IMR-90 (cell line): ENCODE results near the gene TDRD3. TPM values are rescaled to one million over a fixed set of nuclear protein-coding genes. Genes with fewer than 3 reads are reported as not detected.

Source experiments
- ATAC-seq: fragments of 200-7000 bp; cut with Tn5 transposase; 2 replicates; pipeline ENCODE4 v1.9.1; 2020; ENCODE audit warnings: low read depth, mild to moderate bottlenecking, moderate library complexity
- BruUV-seq: library from RNA; stranded (reverse); fragments of 400-500 nt; replicated peaks from 2 replicates; lab custom pipeline; 2021; lab: Mats Ljungman, UMichigan
- CTCF ChIA-PET: fragments of 300-600 bp; formaldehyde crosslinking; extraction: SDS; loops from one replicate; lab custom pipeline; 2021; ENCODE audit warnings: antibody characterized with exemption; lab: Yijun Ruan, JAX
- POLR2A ChIA-PET: fragments of 300-600 bp; sonication (Branson Sonifier 250); formaldehyde crosslinking; loops from one replicate; lab custom pipeline; 2022; ENCODE audit warnings: antibody characterized with exemption; ENCODE audit not compliant: unreplicated experiment; lab: Charles Lee
- DNase-seq: peaks from one replicate; pipeline ENCODE4 v3.0.0; 2013
- H2AFZ ChIP-seq: replicated peaks from 2 replicates; pipeline ENCODE3; 2013; ENCODE audit warnings: low read length, mild to moderate bottlenecking; ENCODE audit not compliant: poor library complexity
- H2AK5ac ChIP-seq: 2 replicates; pipeline ENCODE4 v1.6.1; 2013; ENCODE audit warnings: low read depth, low read length, inconsistent platforms
- H2AK9ac ChIP-seq: replicated peaks from 2 replicates; pipeline ENCODE3; 2013; ENCODE audit warnings: mild to moderate bottlenecking, low read depth, low read length, moderate library complexity; ENCODE audit not compliant: poor library complexity
- H2BK120ac ChIP-seq: 2 replicates; pipeline ENCODE4 v1.6.1; 2013; ENCODE audit warnings: low read depth, low read length, inconsistent platforms
- H2BK15ac ChIP-seq: 3 replicates; pipeline ENCODE4 v1.6.1; 2013; ENCODE audit warnings: low read depth, low read length, inconsistent platforms
- H2BK20ac ChIP-seq: 2 replicates; pipeline ENCODE4 v1.6.1; 2013; ENCODE audit warnings: low read depth, mild to moderate bottlenecking, inconsistent platforms, low read length, moderate library complexity
- H2BK5ac ChIP-seq: 2 replicates; pipeline ENCODE4 v1.6.1; 2013; ENCODE audit warnings: mild to moderate bottlenecking, low read depth, low read length, inconsistent platforms; ENCODE audit not compliant: poor library complexity, severe bottlenecking
- H3K14ac ChIP-seq: replicated peaks from 2 replicates; pipeline ENCODE4 v1.6.1; 2013; ENCODE audit warnings: low read depth, low read length, inconsistent platforms
- H3K18ac ChIP-seq: 2 replicates; pipeline ENCODE4 v1.6.1; 2013; ENCODE audit warnings: low read depth, low read length, control low read depth
- H3K23ac ChIP-seq: 2 replicates; pipeline ENCODE4 v1.6.1; 2013; ENCODE audit warnings: low read depth, low read length, inconsistent platforms
- H3K27ac ChIP-seq: 2 replicates; pipeline ENCODE4 v1.5.1; 2013; ENCODE audit warnings: mild to moderate bottlenecking, control low read depth, low read length; ENCODE audit not compliant: insufficient read depth
- H3K27me3 ChIP-seq: 2 replicates; pipeline ENCODE4 v1.6.1; 2013; ENCODE audit warnings: low read length; ENCODE audit not compliant: control insufficient read depth, insufficient read depth
- H3K36me3 ChIP-seq: 2 replicates; pipeline ENCODE4 v1.6.1; 2013; ENCODE audit warnings: low read length, mixed read lengths; ENCODE audit not compliant: control insufficient read depth, insufficient read depth
- H3K4ac ChIP-seq: 2 replicates; pipeline ENCODE4 v1.6.1; 2013; ENCODE audit warnings: low read depth, low read length, inconsistent platforms
- H3K4me1 ChIP-seq: 2 replicates; pipeline ENCODE4 v1.6.1; 2013; ENCODE audit warnings: low read length, mixed read lengths; ENCODE audit not compliant: control insufficient read depth, insufficient read depth
- H3K4me2 ChIP-seq: 2 replicates; pipeline ENCODE4 v1.6.1; 2013; ENCODE audit warnings: low read depth, mild to moderate bottlenecking, control low read depth, low read length, moderate library complexity
- H3K4me3 ChIP-seq: 2 replicates; pipeline ENCODE4 v1.5.1; 2013; ENCODE audit warnings: low read depth, mild to moderate bottlenecking, control low read depth, low read length, moderate library complexity; ENCODE audit not compliant: insufficient read depth
- H3K56ac ChIP-seq: 2 replicates; pipeline ENCODE4 v1.6.1; 2013; ENCODE audit warnings: low read length, inconsistent platforms; ENCODE audit not compliant: insufficient read depth; ENCODE audit errors: extremely low read depth
- H3K79me1 ChIP-seq, 2 experiments: 2 replicates each; pipeline ENCODE4 v1.6.1; 2013; ENCODE audit warnings: low read length in 2 of 2, inconsistent platforms in 1 of 2, low read depth in 1 of 2
- H3K9ac ChIP-seq: 2 replicates; pipeline ENCODE4 v1.6.1; 2013; ENCODE audit warnings: low read depth, low read length, control low read depth
- H3K9me1 ChIP-seq: 2 replicates; pipeline ENCODE4 v1.6.1; 2013; ENCODE audit warnings: low read length, inconsistent platforms; ENCODE audit not compliant: insufficient read depth
- H3K9me3 ChIP-seq: 2 replicates; pipeline ENCODE4 v1.6.1; 2013; ENCODE audit warnings: low read length; ENCODE audit not compliant: control insufficient read depth, insufficient read depth
- H4K20me1 ChIP-seq: 2 replicates; pipeline ENCODE4 v1.6.1; 2013; ENCODE audit warnings: low read length, inconsistent platforms; ENCODE audit not compliant: insufficient read depth
- H4K5ac ChIP-seq: 2 replicates; pipeline ENCODE4 v1.6.1; 2013; ENCODE audit warnings: mild to moderate bottlenecking, low read depth, low read length, control low read depth
- H4K8ac ChIP-seq, 2 experiments: 2 replicates each; pipeline ENCODE4 v1.6.1; 2013; ENCODE audit warnings: low read depth in 2 of 2, low read length in 2 of 2, control low read depth in 1 of 2, inconsistent platforms in 1 of 2
- H4K91ac ChIP-seq: 2 replicates; pipeline ENCODE4 v1.6.1; 2013; ENCODE audit warnings: low read depth, low read length, inconsistent platforms; ENCODE audit not compliant: insufficient read depth
- BHLHE40 ChIP-seq: fragments of 150-350 bp; IDR thresholded peaks from 2 replicates; pipeline ENCODE4 v1.6.1; 2016; ENCODE audit warnings: mild to moderate bottlenecking, low read depth, low read length
- MAFK ChIP-seq: IDR thresholded peaks from 2 replicates; pipeline ENCODE4 v1.6.1; 2012; ENCODE audit warnings: low read depth, low read length, improper control_type of control experiment
- MAZ ChIP-seq: IDR thresholded peaks from 2 replicates; pipeline ENCODE4 v1.6.1; 2012; ENCODE audit warnings: low read depth, mild to moderate bottlenecking, low read length, improper control_type of control experiment, moderate library complexity, borderline replicate concordance
- POLR2A ChIP-seq: IDR thresholded peaks from 2 replicates; pipeline ENCODE4 v1.6.1; 2012; ENCODE audit warnings: mild to moderate bottlenecking, low read depth, low read length
- RFX5 ChIP-seq: IDR thresholded peaks from 2 replicates; pipeline ENCODE4 v1.8.0; 2012; ENCODE audit warnings: low read depth, mild to moderate bottlenecking, low read length, moderate library complexity
- dilution Hi-C: fragments of 300-500 bp; cut with HindIII; formaldehyde crosslinking; loops from one replicate; pipeline ENCODE4 v1.14.3; 2018; ENCODE audit warnings: low sequenced_read_pairs; ENCODE audit not compliant: unreplicated experiment
- in situ Hi-C: fragments of 300-500 bp; cut with MboI; formaldehyde crosslinking; loops from 3 replicates; pipeline ENCODE4 v1.14.3; 2019; ENCODE audit warnings: low sequenced_read_pairs, inconsistent platforms, mixed read lengths
- intact Hi-C: fragments of 100-400 bp; cut with micrococcal nuclease; formaldehyde crosslinking; loops from 2 replicates; pipeline ENCODE4 v1.10.0; 2022
- polyA plus RNA-seq, 3 experiments: library from polyadenylated mRNA; depleted of rRNA; stranded (reverse); fragments of >200 nt; gene quantifications; 2 replicates each; pipeline ENCODE4 v1.2.3, GENCODE V29; 2012; ENCODE audit warnings: low replicate concordance in 1 of 3
- total RNA-seq: library from RNA; depleted of rRNA; stranded (reverse); fragments of >200 nt; gene quantifications from 2 replicates; pipeline ENCODE4 v1.2.3, GENCODE V29; 2012

TDRD3 gene
- total and polyA plus RNA-seq, 2 of the 4 experiments (the other 2 are of a cell fraction) = 3.9 to 12.0 TPM

- no peak overlapping the region for H3K9ac ChIP-seq
- H2BK120ac ChIP-seq = no peak overlapping the region
- H2AFZ ChIP-seq = no peak overlapping the region
- no peak overlapping the region for H2BK20ac ChIP-seq
- no peak overlapping the region for H3K27ac ChIP-seq
- no peak overlapping the region for H2AK9ac ChIP-seq
- H4K8ac ChIP-seq = no peak overlapping the region
- intact Hi-C loops = no loop called here
- H3K9me1 ChIP-seq = no peaks in the 10 kb centered on the region
- BruUV-seq = no TSS peak
- H3K4me1 ChIP-seq = no peaks in the 10 kb centered on the region
- H3K27me3 ChIP-seq = no peaks in the 10 kb centered on the region
- H2BK15ac ChIP-seq = no peak overlapping the region
- no peak overlapping the region for H3K4ac ChIP-seq
- H2AK5ac ChIP-seq = no peak overlapping the region
- H3K79me1 ChIP-seq = no peaks in the 10 kb centered on the region
- no peaks in the 10 kb centered on the region for H3K36me3 ChIP-seq
- TF ChIP-seq RFX5 (no peak), MAZ (no peak), POLR2A (no peak), MAFK (peak; percentile 56; the same call in 1 of the 2 replicates), BHLHE40 (no peak)
- H3K18ac ChIP-seq = no peak overlapping the region
- H3K4me3 ChIP-seq = no peak overlapping the region
- ChIA-PET CTCF (no interaction called here), POLR2A (no interaction called here)
- in situ Hi-C loops = no loop called here
- no peak overlapping the region for H3K23ac ChIP-seq
- ATAC-seq = no peak
- no peak overlapping the region for H3K4me2 ChIP-seq
- no peaks in the 10 kb centered on the region; the same call in 1 of the 2 replicates for H3K9me3 ChIP-seq
- no peak overlapping the region for H4K91ac ChIP-seq
- H2BK5ac ChIP-seq = no peak overlapping the region
- H4K20me1 ChIP-seq = no peaks in the 10 kb centered on the region
- DNase-seq = no peak
- no peak overlapping the region for H3K56ac ChIP-seq
- no peak overlapping the region for H3K14ac ChIP-seq
- H4K5ac ChIP-seq = no peak overlapping the region
- dilution Hi-C loops = no loop called here
These were observed 87.8 kb downstream of the TDRD3 start for GRCh38 chr13:60484865-60485264.
